Measurements from ENCODE around the gene CMTM6.

The CMTM6 gene

DNA sequence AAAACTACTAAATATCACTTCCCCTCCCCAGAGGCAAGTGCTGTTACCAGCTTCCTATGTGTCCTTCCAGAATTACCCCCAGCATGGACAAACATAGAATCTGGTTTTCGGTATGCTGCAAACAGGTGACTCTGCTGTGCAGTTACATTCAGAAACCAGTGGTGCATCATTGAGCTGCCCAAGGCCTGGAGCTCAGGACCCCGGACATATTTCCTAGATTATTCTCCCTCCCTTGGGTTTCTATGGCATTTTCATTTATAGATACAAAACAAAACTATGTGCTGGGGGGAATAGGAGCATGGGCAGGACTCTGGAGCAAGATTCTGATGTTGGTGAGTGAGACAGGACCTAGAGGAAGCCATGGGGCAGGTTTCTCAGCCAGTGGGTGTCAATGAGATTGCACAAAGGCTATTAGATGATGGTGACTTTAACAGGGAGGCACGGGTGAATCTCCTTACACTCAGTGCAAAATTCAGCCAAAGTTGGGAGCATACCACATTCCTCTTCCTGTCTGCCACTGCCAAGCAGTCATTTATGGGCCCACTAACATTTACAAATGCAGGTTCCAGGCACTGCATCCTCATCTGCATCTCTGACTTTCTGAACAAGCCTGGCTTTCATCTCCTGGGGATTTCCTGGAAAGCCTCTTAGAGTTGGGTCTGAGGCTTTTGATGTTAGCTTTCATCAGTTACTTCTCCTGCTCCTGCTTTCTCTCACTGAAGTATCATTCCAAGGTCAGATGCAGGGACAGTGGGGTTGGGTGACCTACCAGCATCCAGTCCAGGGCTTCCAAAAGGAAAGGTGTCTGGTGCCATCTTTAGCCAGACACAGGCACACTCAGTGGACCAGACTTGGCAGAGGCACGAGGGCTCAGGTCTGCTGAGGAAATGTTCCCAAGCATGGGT, 66.5 kb downstream of the CMTM6 start:
- Histone ChIP-seq H4K91ac (ENCODE audit: low read length) (no peak overlapping the region), H2BK120ac (ENCODE audit: low read depth, low read length) (no peak overlapping the region), H2AK5ac (ENCODE audit: low read length, severe bottlenecking) (no peak overlapping the region), H2BK12ac (ENCODE audit: low read length in 2 of 2) (no peak overlapping the region), H3K27me3 (ENCODE audit: control insufficient read depth in 1 of 2, insufficient read depth in 1 of 2, low read length in 2 of 2) (no peaks in the 10 kb centered on the region), H3K23ac (ENCODE audit: low read length in 2 of 2) (no peak overlapping the region), H2BK15ac (ENCODE audit: low read depth, poor library complexity, severe bottlenecking) (no peak overlapping the region), H3K9me3 (ENCODE audit: control insufficient read depth, low read length) (no peaks in the 10 kb centered on the region), H3K18ac (ENCODE audit: low read depth in 1 of 2, low read length in 2 of 2) (no peak overlapping the region), H3K14ac (ENCODE audit: low read length in 2 of 2) (no peak overlapping the region), H3K4me2 (ENCODE audit: low read length, poor library complexity, severe bottlenecking) (no peak overlapping the region), H3K4ac (ENCODE audit: low read depth in 1 of 2, low read length in 2 of 2) (no peak overlapping the region), H3K27ac (ENCODE audit: low read length, poor library complexity, severe bottlenecking) (no peak overlapping the region), H3K4me3 (ENCODE audit: insufficient read depth in 1 of 2, low read depth in 1 of 2, low read length in 2 of 2) (no peak overlapping the region), H3K79me1 (replicated peaks; ENCODE audit: low read length, poor library complexity, severe bottlenecking) (peaks cover 31% of the 10 kb centered on the region), H3K9ac (ENCODE audit: low read length) (no peak overlapping the region), H2AFZ (ENCODE audit: low read depth, low read length) (no peak overlapping the region), H2BK5ac (ENCODE audit: low read depth, low read length, poor library complexity, severe bottlenecking) (no peak overlapping the region), H3K36me3 (ENCODE audit: control insufficient read depth in 1 of 2, insufficient read depth in 2 of 2, low read depth in 1 of 2, low read length in 2 of 2) (no peaks in the 10 kb centered on the region), H3K4me1 (ENCODE audit: control insufficient read depth, insufficient read depth, low read depth, low read length) (no peaks in the 10 kb centered on the region), H4K8ac (ENCODE audit: low read length) (no peak overlapping the region)
- no peak for DNase-seq
- WGBS: 79% methylated on average over 3 of the region's 4 CpGs

DNA sequence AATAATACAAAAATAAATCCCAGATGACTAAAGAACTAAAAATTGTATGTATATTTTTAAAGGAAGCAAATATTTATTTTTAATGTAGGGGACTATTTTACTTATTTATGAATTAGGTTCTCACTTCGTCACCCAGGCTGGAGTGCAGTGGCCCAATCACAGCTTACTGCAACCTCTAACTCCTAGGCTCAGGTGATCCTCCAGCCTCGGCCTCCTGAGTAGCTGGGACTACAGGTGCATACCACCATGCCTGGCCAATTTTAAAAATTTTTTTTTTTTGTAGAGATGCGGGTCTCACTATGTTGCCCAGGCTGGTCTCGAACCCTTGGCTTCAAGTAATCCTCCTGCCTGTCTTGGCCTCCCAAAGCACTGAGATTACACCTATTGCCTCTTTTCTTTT, 68.4 kb downstream of the CMTM6 start:
- H2BK15ac ChIP-seq (ENCODE audit: low read depth, poor library complexity, severe bottlenecking): no peak overlapping the region
- DNase-seq: no peak
- WGBS: 96% methylated on average over 4 of the region's 4 CpGs
- no peak overlapping the region for H2BK5ac ChIP-seq (ENCODE audit: low read depth, low read length, poor library complexity, severe bottlenecking)
- no peaks in the 10 kb centered on the region for H3K9me3 ChIP-seq (ENCODE audit: control insufficient read depth, low read length)
- H3K14ac ChIP-seq (ENCODE audit: low read length in 2 of 2): no peak overlapping the region
- H2BK12ac ChIP-seq (ENCODE audit: low read length in 2 of 2): no peak overlapping the region
- H3K27ac ChIP-seq (ENCODE audit: low read length, poor library complexity, severe bottlenecking): no peak overlapping the region
- no peak overlapping the region for H2AK5ac ChIP-seq (ENCODE audit: low read length, severe bottlenecking)
- no peak overlapping the region for H3K4ac ChIP-seq (ENCODE audit: low read depth in 1 of 2, low read length in 2 of 2)
- H3K23ac ChIP-seq (ENCODE audit: low read length in 2 of 2): no peak overlapping the region
- no peak overlapping the region for H3K4me2 ChIP-seq (ENCODE audit: low read length, poor library complexity, severe bottlenecking)
- H3K9ac ChIP-seq (ENCODE audit: low read length): no peak overlapping the region
- H4K8ac ChIP-seq (ENCODE audit: low read length): no peak overlapping the region
- H3K4me1 ChIP-seq (ENCODE audit: control insufficient read depth, insufficient read depth, low read depth, low read length): no peaks in the 10 kb centered on the region
- no peaks in the 10 kb centered on the region for H3K27me3 ChIP-seq (ENCODE audit: control insufficient read depth in 1 of 2, insufficient read depth in 1 of 2, low read length in 2 of 2)
- H3K79me1 ChIP-seq (replicated peaks; ENCODE audit: low read length, poor library complexity, severe bottlenecking): peaks cover 28% of the 10 kb centered on the region
- H2AFZ ChIP-seq (ENCODE audit: low read depth, low read length): no peak overlapping the region
- H3K18ac ChIP-seq (ENCODE audit: low read depth in 1 of 2, low read length in 2 of 2): no peak overlapping the region
- H3K4me3 ChIP-seq (ENCODE audit: insufficient read depth in 1 of 2, low read depth in 1 of 2, low read length in 2 of 2): no peak overlapping the region
- H3K36me3 ChIP-seq (ENCODE audit: control insufficient read depth in 1 of 2, insufficient read depth in 2 of 2, low read depth in 1 of 2, low read length in 2 of 2): no peaks in the 10 kb centered on the region
- H2BK120ac ChIP-seq (ENCODE audit: low read depth, low read length): no peak overlapping the region
- H4K91ac ChIP-seq (ENCODE audit: low read length): no peak overlapping the region

DNA sequence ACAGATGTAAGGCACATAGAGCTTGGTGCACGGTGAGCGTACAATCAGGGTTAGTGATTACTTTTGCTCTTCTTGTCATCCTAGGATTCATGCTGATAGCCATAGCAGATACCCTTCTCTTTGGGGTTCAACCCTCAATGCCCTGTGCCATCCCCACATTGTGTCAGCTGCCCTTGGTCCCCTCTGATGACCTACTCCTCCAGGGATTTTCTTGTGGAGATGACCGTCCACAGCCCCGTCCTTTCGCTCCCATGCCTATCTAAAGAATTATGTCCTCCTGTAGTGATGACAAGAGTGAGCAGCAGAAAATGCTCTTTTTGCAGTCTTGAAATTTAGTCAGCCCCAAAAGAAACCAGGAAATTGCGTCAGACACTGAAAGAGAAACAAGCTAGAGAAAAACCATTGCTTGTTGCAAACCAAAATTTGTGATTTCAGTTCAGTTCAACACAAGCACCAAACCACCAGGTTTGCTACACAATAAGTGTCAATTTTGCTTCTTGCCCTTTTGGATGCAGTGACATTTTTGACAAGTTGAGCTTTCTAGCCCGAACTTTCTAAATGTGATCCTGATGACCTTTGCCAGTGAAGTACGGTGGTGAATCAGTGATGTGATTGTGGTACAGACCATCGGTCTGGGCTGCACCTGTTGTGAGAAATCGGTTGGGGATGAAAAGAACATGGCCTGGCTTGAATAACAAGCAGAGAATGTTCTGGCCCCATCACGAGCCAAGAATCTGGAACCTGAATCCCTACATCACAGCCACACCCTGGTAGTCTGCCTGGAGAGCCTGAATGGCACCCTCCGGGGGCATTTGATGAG, 69.7 kb downstream of the CMTM6 start:
- Histone ChIP-seq H2BK15ac (ENCODE audit: low read depth, poor library complexity, severe bottlenecking) (no peak overlapping the region), H4K8ac (ENCODE audit: low read length) (no peak overlapping the region)
- 94% methylated on average over 12 of the region's 12 CpGs for WGBS

DNA sequence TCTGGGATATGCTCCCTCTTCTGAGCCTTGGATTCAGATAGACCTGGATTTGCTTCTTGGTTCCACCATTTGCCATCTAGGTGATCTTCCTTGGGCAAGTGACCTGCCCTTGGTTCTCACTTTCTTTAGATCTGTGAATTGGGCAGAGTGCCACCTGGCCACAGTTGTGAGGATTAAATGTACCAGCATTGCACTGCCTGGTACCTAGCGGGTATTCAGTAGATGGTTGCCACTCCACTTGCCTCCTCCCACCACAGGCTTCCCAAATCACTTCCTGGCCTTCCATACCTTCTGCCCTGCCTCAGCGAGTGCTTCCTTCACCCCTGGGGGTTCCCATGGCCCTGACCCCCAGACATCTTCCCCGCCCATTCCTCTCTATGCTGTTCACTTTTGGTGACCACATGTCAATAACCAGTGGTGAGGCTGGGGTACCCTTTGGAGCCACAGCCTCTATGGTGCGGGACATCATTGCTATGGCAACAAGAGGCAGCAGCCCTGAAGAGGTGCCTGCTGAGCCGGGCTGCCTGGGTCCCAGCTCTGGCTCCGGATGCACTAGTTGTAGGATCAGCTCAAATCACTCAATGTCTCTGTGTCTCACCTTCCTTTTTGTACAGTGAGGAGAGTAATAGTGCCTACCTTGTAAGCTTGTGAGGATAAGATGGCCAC, 70.5 kb downstream of the CMTM6 start:
- H2BK5ac ChIP-seq (ENCODE audit: low read depth, low read length, poor library complexity, severe bottlenecking): no peak overlapping the region
- no peak overlapping the region for H3K27ac ChIP-seq (ENCODE audit: low read length, poor library complexity, severe bottlenecking)
- H3K79me1 ChIP-seq (replicated peaks; ENCODE audit: low read length, poor library complexity, severe bottlenecking): peaks cover 33% of the 10 kb centered on the region

More for the DNA sequence above, 69.7 kb downstream of the CMTM6 start:
- Histone ChIP-seq H4K91ac (ENCODE audit: low read length) (no peak overlapping the region), H3K9ac (ENCODE audit: low read length) (no peak overlapping the region), H2BK5ac (ENCODE audit: low read depth, low read length, poor library complexity, severe bottlenecking) (no peak overlapping the region), H3K9me3 (ENCODE audit: control insufficient read depth, low read length) (no peaks in the 10 kb centered on the region), H2AK5ac (ENCODE audit: low read length, severe bottlenecking) (no peak overlapping the region), H3K4me1 (ENCODE audit: control insufficient read depth, insufficient read depth, low read depth, low read length) (peaks cover 5% of the 10 kb centered on the region), H3K27ac (ENCODE audit: low read length, poor library complexity, severe bottlenecking) (no peak overlapping the region), H3K18ac (ENCODE audit: low read depth in 1 of 2, low read length in 2 of 2) (peak overlapping the region in 1 of 2 experiments; percentile 42), H3K4ac (ENCODE audit: low read depth in 1 of 2, low read length in 2 of 2) (no peak overlapping the region), H3K23ac (ENCODE audit: low read length in 2 of 2) (no peak overlapping the region), H3K4me2 (ENCODE audit: low read length, poor library complexity, severe bottlenecking) (no peak overlapping the region), H2BK120ac (ENCODE audit: low read depth, low read length) (no peak overlapping the region), H3K4me3 (ENCODE audit: insufficient read depth in 1 of 2, low read depth in 1 of 2, low read length in 2 of 2) (no peak overlapping the region), H3K79me1 (replicated peaks; ENCODE audit: low read length, poor library complexity, severe bottlenecking) (peaks cover 31% of the 10 kb centered on the region), H3K36me3 (ENCODE audit: control insufficient read depth in 1 of 2, insufficient read depth in 2 of 2, low read depth in 1 of 2, low read length in 2 of 2) (no peaks in the 10 kb centered on the region), H3K14ac (ENCODE audit: low read length in 2 of 2) (no peak overlapping the region), H3K27me3 (ENCODE audit: control insufficient read depth in 1 of 2, insufficient read depth in 1 of 2, low read length in 2 of 2) (no peaks in the 10 kb centered on the region), H2BK12ac (ENCODE audit: low read length in 2 of 2) (no peak overlapping the region), H2AFZ (ENCODE audit: low read depth, low read length) (no peak overlapping the region)
- DNase-seq: peak; percentile 29

More for the DNA sequence above, 70.5 kb downstream of the CMTM6 start:
- WGBS: 94% methylated on average over 6 of the region's 6 CpGs
- H3K4me1 ChIP-seq (ENCODE audit: control insufficient read depth, insufficient read depth, low read depth, low read length): peaks cover 6% of the 10 kb centered on the region
- no peak overlapping the region for H3K4me3 ChIP-seq (ENCODE audit: insufficient read depth in 1 of 2, low read depth in 1 of 2, low read length in 2 of 2)
- no peak overlapping the region for H3K4me2 ChIP-seq (ENCODE audit: low read length, poor library complexity, severe bottlenecking)
- H3K9ac ChIP-seq (ENCODE audit: low read length): no peak overlapping the region
- no peak overlapping the region for H2AFZ ChIP-seq (ENCODE audit: low read depth, low read length)
- H3K36me3 ChIP-seq (ENCODE audit: control insufficient read depth in 1 of 2, insufficient read depth in 2 of 2, low read depth in 1 of 2, low read length in 2 of 2): no peaks in the 10 kb centered on the region
- H3K27me3 ChIP-seq (ENCODE audit: control insufficient read depth in 1 of 2, insufficient read depth in 1 of 2, low read length in 2 of 2): no peaks in the 10 kb centered on the region
- no peak overlapping the region for H4K91ac ChIP-seq (ENCODE audit: low read length)
- peak overlapping the region in 1 of 2 experiments; percentile 42 for H3K18ac ChIP-seq (ENCODE audit: low read depth in 1 of 2, low read length in 2 of 2)
- H4K8ac ChIP-seq (ENCODE audit: low read length): no peak overlapping the region
- DNase-seq: no peak
- H3K23ac ChIP-seq (ENCODE audit: low read length in 2 of 2): no peak overlapping the region
- no peak overlapping the region for H2BK120ac ChIP-seq (ENCODE audit: low read depth, low read length)
- H2BK15ac ChIP-seq (ENCODE audit: low read depth, poor library complexity, severe bottlenecking): peak overlapping the region; percentile 1
- no peak overlapping the region for H2BK12ac ChIP-seq (ENCODE audit: low read length in 2 of 2)
- no peaks in the 10 kb centered on the region for H3K9me3 ChIP-seq (ENCODE audit: control insufficient read depth, low read length)
- no peak overlapping the region for H3K4ac ChIP-seq (ENCODE audit: low read depth in 1 of 2, low read length in 2 of 2)
- no peak overlapping the region for H3K14ac ChIP-seq (ENCODE audit: low read length in 2 of 2)
- no peak overlapping the region for H2AK5ac ChIP-seq (ENCODE audit: low read length, severe bottlenecking)
